ENCODE data around the gene LRFN5.
A peak's percentile ranks its signal among the peaks of the same experiment; 100 is the strongest.

The LRFN5 gene

DNA sequence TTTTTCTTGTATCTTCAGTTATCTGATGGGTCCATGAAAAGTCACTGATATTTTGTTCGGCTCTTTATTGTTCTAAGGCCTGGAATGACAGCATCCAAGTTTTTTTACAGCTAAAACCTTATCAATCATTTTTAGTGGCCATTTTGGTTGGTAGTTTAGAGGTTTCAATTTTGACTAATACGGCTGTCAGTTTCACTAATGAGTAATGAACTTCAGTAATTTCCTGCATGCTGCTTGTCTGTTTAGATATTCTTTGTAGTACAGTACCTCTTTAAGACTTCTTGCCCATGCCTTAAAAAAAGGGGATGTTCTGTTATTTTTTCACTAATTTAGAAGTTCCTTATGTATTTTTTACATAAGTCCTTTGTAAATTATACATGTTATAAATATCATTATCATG, 176.7 kb downstream of the LRFN5 start:
- DNase-seq: no peak

DNA sequence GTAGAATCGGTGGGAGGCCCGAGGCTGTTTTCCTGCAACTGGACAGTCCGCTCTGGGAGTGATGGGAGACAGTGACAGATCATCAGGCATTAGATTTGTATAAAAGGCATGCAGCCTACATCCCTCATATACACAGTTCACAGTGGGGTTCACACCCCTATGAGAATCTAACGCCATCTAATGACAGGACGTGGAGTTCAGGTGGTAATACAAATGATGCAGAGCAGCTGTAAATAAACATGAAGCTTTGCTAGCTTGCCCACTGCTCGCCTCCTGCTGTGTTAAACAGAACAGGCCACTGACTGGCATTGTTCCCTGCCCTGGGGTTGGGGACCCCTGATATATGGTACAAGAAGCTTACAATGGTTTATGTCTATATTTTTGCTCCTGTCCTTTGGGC, 179.0 kb downstream of the LRFN5 start:
- DNase-seq: peak in 1 of 2 experiments; percentile 2

DNA sequence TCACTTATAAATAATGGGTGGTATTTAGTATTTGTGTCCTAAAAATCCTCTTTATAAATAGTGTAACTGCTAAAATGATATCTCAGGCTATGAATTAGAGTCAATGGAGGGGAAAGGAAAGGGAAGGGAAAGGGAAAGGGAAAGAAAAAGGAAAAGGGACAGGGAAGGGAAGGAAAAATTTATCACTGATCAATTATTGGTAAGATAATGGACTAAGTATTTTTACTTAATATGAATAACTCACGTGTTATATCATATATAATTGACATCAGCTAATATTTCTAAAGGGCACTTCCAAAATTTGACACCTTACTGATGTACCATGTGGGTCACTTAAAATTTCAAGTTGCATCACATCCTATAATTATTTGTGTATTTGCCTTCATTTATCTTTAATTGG, 193.1 kb downstream of the LRFN5 start:
- no peak for DNase-seq

DNA sequence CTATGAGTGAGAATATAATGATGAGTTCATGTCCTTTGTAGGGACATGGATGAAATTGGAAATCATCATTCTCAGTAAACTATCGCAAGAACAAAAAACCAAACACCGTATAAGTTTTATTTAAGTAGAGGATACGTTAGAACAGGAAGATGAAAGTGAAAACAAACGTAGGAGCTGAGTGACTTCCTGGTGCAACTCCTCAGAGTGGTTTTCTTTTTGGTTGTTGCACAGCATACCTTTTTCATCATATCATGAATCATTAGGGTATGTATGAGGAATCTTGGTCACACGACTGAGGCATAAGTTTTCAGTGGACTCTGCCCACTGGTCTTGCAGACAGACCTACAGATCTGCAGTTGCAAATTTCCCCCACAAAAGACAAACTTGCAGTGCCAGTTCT, 199.0 kb downstream of the LRFN5 start:
- no peak for DNase-seq

DNA sequence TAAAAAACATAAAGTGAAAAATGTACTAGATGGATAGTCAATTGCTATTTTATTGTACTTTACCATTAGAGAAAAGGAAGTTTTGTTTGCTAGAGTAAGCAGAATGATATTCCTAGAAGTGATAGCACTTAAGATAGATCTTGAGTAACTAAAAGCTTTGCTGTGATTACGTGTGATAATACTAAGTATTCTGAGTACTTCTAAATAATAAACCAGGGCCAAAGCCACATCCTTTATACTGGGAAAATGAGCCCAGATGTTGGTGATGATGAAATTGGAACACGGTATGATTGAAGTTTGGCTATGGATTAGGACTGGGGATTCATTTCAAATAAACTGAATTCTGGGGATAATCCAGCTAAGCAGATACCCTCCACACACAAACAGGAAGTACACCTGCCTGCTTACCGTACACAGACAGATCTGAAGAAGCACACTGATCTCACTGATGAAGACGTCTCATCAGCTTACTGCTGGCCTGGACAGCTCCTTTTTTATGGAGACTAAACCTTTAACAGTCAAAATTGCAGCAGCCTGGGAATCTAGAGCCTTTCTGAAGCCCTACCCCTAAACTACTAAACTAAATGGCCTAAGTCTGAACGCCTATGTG, 199.8 kb downstream of the LRFN5 start:
- no peak for DNase-seq

DNA sequence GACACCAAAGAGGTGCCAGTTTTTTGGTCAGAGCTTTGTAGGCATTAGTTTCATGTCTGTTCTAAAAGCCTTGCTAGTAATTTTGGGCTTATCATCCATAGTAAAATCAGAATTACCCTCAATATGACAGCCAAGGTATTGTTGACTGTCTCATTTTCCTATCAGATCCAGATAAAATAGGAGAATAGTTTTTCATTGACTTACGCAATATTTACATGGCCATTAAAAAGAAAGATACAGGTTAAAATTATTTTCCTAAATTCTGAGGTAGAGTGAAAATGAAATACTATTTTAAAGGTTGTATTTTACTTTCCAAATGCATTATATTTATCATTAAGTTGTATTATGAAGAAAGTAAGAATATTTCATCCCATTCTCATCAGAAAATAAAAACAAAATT, 203.7 kb downstream of the LRFN5 start:
- no peak for DNase-seq

DNA sequence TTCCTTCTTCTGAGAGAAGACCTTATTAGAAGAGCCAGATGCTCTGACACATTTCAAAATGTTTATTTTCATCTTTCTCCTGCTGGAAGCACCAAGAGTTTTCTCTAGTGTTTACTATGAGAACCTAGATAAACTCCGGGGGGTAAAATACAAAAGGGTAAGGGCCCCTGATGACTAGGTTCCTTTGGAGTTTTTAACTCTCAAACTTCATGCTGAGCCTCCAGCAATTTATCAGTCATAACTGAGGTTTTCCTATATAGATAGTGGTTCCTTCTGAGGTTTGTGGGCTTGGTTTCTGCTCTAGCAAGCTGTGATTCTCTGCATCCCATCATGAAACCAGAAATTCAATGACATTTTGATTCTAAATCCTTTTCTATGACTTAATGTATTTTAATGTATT, 210.9 kb downstream of the LRFN5 start:
- DNase-seq: no peak

DNA sequence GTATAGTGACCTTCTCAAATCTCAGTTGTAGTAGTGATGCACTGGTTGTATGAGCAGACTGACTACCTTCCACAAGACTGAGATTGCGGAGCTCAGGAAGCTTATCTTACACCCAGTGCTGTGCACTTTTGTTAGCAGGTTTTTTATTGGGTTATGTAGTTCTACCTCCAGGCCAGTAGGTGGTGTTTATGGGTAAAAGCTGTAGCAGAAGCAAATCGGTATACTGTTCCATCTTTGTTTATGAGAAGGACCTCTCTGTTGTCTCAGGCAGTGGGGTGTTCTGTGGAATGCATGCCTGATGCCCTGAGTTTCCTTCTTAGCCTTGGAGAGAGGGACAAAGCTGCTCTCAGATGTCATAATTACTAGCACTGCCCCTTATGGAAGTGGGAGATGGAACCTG, 217.8 kb downstream of the LRFN5 start:
- no peak for DNase-seq

DNA sequence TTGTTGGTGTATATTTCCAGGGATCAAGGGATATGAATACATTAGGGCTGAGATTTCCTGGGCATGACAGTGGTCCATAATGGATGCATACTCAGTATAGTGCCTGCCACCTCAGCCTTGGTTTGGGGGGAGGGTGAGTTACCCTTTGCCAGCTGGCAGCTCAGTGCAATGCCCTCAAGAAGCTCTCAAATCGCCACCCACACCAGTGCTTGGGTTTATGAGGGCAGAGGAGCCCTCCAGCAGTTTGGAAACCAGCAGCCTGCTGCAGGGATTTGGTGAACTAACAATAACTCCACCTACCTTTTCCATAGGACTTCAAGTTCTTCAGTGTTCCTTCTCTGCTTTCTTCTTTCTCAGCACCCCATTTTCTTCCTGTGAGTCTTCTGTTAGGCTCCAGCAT, 218.9 kb downstream of the LRFN5 start:
- no peak for DNase-seq

DNA sequence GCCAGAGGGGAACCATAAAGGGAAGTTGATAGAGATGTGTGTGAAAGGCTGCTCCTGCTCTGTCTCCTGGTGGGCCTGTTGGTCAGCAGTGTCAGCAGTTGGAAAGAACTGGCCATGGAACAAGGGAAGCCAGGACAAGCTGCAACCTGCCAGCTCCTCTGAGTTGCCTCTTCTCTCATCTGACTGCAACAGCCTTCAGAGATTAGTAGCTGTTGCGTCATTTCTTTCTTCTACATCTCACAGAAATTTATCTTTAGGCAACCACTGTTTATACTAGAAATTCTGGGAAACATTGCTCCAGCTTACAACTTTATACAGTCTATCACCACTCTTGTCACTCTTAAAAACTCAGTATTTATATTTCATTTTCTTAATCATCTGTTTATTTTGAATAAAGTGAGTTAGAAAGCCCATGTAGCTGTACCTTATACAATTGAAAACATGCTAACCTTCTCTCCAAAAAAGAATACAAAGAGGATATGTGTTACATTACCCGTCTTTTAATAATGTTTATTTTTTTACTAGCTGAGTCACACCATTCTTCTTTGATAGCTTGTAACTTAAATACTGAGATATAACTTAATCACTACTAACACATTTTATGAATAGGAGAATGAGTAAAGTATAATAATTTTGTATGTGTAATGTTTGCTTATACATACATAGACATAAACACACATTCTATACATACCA, 224.2 kb downstream of the LRFN5 start:
- no peak for DNase-seq

DNA sequence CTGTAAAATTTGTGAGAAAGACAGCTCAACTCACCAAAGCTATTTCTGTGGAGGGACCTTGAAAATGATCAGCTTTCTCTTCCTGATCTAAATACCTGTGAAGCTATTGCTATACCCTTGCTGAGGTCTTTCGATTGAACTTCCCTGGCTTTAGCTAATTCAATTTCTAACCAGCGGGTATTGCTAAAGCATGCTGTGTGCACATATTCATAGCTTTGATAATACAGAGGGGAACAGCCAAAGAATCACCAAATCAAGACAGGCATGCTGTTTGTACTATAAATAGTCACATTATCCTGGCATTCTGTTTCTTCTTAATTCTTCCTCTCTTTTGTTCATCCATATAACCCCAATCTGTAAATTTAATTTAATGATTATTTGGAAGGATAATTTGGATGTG, 233.0 kb downstream of the LRFN5 start:
- DNase-seq: no peak

DNA sequence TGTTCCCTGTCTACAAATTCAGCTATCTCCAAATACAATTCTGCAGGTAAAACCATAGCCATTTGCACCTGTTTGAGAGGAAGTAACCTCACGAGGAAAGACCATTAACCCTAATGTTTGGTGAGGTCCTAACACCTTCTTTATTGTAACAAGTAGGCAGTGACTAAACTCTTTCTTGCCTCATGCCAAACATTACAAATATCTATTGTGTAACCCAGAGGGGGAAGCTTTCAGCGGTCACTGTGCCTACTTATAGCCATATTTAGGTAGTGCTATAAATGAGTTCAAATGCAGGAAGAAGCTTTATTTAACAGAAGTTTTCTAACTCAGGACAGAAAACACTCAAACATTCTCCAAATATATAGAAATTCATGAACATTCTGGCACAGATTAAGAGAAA, 252.7 kb downstream of the LRFN5 start:
- no peak for DNase-seq

DNA sequence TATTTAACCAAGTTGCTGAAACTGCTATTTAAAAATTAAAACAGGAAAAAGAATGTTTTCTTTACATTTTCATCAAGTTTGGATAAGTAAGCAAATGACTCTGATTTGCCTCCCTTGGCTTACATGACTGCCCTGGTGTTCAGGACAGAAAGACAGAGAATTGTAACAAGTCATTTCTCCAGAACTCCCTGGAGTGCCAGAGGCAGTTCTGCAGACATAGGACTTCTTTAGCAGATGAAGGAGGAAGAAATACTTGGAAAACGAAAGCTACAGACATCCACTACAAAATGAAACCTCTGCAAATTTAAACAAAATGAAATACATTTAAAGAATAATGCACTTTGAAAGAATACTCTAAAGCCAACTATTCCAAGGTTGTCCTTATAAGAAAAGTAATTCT, 253.9 kb downstream of the LRFN5 start:
- DNase-seq: no peak

DNA sequence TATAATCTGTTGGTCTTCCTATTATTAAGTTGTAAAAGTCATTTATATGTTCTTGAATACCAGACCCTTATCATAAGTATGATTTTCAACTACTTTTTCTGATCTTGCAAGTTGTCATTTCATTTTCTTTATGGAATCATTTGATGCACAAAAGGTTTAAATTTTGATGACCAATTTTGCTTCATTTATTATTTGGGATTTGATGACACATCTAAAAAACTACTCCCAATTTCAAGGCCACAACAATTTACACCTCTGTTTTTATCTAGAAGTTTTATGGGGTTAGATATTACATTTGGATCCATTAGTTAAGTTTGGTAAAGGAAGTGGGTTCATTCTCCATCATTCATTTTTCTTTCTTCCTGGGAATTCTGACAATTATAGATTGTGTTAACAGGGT, 259.2 kb downstream of the LRFN5 start:
- DNase-seq: no peak

DNA sequence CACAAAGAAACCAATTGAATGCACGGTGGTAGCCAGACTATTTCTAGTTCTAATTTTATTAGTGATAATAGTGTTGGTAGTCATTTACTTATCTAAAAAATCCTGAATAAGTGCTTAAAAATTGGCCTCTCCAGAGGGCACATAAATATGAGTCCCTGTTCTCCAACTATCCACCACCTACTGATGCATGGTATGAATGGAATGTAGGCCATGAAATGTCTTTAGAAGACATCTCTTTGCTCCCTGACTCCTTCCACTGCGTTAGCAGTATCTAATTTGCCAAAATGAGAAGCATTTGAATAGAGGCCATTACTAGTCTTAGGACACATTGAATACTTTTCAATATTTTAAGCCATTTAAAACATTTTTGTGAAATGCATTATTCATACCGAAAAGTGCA, 261.7 kb downstream of the LRFN5 start:
- no peak for DNase-seq

DNA sequence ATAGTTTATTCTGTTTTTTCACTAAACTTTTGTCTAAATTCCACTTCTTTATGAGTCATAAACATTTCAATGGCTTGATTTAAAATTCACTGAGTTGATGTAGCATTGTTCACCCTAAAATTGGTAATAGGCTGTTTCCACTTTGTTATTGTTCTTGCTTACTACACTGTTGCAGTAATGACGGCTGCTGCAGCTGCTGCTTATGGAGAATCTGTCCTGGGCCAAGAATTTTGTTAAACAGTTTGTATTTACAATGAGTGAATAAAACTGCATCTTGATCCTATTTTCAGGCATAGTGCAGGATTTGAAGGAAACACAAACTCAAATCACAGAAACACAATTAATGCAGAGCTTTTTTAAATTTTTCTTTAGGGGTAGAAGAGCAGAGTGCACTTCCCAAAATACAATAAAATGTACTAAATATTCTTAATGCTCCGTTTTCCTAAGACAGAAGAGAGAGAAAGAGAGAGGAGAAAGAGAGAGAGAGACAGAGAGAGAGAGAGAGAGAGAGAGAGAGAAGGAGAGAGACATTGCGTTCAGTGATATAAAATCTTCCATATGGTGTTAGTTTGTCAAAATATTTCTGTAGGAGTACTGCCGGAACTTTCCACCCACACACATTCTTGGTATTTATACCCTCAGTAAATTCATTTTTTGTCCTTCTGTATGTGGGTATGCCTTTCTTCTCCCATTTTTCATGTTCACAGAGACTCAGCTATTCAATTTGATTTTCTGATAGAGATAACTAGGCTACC, 266.4 kb downstream of the LRFN5 start:
- no peak for DNase-seq

DNA sequence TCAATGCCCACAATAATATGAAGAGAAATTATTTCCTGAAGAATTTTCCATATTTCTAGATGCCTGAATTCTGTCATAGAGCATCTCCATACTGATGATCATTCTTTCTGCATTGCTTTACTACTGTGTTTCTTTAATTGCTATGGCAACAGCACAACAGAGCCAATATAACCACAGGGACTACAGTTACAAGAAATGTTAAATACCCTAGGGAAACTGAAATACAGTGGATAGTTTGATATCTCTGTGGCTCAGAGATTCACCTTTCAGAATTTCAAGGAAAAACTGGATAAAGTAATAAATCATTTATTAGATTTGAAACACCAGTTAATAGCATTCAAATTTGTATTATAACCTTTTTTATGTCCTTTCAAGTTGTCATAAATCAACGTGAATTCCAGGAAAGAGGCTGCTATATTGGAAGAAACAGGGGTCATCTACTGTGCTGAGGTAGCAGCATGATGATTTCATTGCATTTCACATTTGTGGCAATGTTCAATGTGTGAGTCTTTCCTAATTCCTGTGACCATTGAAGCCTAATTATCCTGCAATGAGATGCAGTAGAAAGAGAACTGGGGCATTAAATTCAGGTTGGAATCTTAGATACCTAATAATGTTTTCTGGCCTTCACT, 267.1 kb downstream of the LRFN5 start:
- DNase-seq: no peak

DNA sequence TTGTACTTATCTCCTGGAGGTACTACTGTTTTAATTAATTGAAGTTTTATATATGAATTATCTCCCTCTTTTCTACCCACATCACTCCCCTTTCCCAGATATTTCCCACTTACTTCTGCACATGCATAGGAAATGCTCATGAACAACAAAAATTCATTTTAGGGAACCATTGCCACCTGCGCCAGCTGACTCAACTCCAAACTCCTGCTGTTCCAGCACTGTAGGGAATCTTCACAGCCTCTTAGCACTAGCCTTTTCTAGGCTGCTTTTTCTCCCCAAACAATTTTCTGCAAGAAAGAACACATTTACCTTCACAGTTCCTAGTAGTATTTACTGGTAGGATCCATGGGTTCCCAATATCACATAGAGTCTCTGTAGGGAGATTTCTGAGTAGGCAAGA, 268.4 kb downstream of the LRFN5 start:
- DNase-seq: no peak

DNA sequence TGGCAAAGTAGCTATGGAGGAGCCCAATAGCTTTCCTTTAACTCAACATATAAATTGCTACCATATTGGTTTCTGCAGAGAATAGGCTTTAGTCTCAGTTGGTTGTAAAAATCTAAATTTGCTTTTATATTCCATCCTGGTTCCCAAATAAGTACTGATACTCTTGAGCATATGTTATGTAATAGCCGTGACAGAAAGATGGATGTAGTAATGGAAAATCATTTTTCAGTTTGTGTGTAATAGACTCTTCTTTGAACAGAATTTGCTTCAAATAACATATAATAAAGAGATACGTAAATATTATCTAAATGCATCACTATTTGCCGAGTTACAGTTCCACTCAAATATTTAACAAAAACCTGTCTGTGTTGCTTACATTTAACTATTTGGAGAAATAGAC, 271.6 kb downstream of the LRFN5 start:
- no peak for DNase-seq

DNA sequence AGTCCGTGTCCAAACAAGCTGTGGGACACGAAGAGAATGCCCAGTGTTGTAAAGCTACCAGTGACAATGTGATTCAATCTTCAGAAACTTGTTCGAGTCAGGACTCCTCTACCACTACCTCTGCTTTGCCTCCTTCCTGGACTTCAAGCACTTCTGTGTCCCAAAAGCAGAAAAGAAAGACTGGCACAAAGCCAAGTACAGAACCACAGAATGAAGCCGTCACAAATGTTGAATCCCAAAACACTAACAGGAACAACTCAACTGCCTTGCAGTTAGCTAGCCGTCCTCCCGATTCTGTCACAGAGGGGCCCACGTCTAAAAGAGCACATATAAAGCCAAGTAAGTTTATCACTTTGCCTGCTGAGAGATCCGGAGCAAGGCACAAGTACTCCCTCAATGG, 284.9 kb downstream of the LRFN5 start:
- no peak for DNase-seq

DNA sequence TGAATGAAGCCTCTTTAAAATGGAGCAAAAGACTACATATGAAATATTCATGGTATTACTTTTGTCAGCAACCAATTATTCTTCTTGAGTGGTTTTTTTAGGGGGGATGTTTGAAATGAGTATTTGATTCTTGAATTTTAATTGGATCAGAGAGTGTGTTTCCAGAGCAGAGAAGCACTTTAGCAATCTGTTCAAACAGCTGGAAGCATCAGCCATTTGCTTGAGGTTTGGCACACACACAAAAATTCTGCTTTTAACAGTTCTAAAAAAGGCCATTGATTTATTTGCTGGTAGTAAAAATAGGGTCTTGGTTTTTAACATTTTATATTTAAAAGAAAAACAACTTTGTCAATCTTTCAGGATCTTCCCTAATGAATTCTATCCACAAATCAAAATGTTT, 292.7 kb downstream of the LRFN5 start:
- DNase-seq: no peak

DNA sequence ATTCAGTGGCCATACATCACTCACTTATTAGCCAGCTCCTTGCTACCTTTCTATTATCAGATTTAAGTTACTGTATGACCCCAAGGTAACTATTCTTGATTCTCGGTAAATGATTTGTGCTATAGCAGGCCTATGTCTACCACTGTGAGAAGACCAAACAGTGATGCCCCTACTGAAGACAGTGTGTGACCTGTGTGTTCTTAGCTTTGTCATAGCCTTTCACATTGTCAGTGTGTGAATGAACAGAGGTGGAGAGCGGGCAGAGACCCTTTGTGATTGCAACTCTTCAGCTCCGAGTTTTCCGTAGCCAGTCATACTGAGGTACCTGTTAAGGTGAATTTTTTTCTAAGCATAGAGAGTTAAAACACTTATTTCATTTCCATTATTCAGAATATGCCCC, 294.0 kb downstream of the LRFN5 start:
- DNase-seq: no peak

DNA sequence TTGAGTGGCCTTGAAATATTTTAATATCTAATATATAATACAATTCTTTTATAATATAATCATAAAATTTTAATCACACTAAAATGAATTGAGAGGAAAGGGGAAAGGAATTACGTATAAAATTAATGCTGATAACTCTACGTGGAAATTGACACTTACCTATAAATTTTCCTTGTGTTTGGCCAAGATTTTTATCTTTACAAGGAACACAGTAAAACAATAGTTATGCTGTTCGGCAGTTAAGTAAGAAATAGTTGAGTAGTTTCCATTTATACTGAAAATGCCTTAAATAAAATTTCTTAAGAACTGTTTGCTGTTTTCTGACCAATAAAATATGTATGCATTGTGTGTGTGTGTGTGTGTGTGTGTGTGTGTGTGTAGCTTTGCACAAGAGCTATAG, 294.4 kb downstream of the LRFN5 start:
- DNase-seq: no peak

DNA sequence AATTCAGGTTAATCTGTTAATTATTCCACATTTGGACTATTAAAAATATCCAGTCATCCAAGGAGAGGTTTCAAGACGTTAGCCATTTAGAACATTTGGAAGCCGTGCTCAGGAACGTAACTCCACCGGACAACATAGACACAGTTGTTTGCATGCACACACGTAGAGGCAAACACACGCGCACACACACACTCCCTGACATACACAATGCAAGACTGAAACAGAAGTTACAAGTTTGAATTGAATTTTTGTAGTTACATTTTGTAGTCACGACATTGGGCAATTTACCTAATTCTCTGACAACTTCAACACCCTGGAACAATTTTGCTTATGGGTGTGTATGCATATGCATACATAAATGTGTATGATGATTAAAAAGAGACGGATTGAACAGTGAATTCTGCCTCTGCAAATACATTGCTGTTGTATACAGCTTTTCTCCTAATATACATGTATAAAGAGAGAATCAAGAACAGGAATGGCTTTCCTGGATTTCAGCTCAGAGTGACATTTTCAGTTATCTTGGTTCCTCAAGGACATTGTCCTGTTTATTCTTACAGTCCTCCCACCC, 298.8 kb downstream of the LRFN5 start:
- no peak for DNase-seq

Data from SW 1271 (cell line).